ENCODE measurements around the gene MIDN. TPM values are rescaled to one million over a fixed set of nuclear protein-coding genes. Genes with fewer than 3 reads are reported as not detected.

The MIDN gene
- total and polyA plus RNA-seq, 2 donors (not counting 3 experiments of a cell fraction or from before 2014, with no cell fraction given), result 20.0 to 85.9 TPM

DNA sequence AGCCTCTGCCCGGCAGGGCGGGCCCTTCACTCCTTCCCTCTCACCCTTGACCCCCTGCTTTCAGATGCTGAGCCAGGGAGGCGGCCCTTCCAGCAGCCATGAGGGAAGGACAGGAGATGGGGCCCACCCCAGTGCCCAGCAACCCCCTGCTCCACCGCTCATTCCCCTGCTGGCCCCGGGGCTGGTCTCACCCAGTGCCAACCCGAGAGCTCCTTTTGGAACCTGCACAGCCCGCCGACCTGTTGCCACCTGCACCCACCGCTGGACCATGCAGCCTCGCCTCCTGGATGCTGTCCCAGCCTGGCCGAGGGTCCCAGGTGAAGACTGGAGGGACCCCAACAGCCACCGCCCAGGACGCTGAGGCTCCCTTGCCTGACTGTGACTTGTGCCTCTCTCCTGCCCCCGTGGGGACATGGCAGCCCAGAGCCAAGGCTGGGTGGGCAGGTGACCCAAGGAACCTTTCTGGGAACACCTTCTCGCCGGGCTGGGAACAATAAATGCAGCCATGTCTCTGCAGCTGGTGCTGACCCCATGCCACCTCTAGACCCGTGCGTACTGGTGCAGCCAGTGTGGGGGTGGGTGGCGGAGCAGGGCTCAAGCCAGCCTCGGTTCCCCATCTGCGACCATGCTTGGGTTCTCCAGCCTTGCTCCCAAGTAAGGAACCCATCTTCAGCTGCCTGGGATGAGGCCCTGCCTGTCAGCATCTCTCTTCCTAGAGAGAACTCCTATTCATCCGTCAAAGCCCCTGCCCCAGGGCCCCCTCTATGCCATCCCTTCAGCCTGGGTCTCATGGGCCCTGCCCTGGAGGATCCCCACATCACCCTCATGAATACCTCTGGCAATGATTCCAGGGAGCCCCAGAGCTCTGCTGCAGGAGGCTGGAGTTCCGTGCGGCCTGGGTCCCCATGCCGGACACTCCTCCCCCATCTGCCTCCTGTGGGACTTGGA is 30.6 kb downstream of the MIDN start:
- TF ChIP-seq POLR2A (IDR thresholded peaks at IDR 0.05; ENCODE audit: low read depth, low read length) (no peak), EZH2 (IDR thresholded peaks at IDR 0.05; ENCODE audit: borderline replicate concordance, low read depth, low read length, severe bottlenecking) (no peak), JUN (IDR thresholded peaks at IDR 0.05; ENCODE audit: borderline replicate concordance, insufficient read depth, insufficient read length, low read depth) (no peak), GATA2 (IDR thresholded peaks at IDR 0.05; ENCODE audit: insufficient read depth, insufficient read length, low read depth, low read length) (no peak), MYC (IDR thresholded peaks at IDR 0.05; ENCODE audit: low read depth, low read length) (no peak), FOS (IDR thresholded peaks at IDR 0.05; ENCODE audit: borderline replicate concordance, insufficient read depth, low read length) (no peak), POLR2AphosphoS5 (IDR thresholded peaks at IDR 0.05; ENCODE audit: insufficient read depth, low read depth, low read length) (no peak)
- TF ChIP-seq, protein P1, sequence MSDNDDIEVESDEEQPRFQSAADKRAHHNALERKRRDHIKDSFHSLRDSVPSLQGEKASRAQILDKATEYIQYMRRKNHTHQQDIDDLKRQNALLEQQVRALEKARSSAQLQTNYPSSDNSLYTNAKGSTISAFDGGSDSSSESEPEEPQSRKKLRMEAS (IDR thresholded peaks at IDR 0.05; ENCODE audit: insufficient read depth, insufficient read length), result no peak
- TF ChIP-seq, protein P2, sequence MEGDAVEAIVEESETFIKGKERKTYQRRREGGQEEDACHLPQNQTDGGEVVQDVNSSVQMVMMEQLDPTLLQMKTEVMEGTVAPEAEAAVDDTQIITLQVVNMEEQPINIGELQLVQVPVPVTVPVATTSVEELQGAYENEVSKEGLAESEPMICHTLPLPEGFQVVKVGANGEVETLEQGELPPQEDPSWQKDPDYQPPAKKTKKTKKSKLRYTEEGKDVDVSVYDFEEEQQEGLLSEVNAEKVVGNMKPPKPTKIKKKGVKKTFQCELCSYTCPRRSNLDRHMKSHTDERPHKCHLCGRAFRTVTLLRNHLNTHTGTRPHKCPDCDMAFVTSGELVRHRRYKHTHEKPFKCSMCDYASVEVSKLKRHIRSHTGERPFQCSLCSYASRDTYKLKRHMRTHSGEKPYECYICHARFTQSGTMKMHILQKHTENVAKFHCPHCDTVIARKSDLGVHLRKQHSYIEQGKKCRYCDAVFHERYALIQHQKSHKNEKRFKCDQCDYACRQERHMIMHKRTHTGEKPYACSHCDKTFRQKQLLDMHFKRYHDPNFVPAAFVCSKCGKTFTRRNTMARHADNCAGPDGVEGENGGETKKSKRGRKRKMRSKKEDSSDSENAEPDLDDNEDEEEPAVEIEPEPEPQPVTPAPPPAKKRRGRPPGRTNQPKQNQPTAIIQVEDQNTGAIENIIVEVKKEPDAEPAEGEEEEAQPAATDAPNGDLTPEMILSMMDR (IDR thresholded peaks at IDR 0.05; ENCODE audit: extremely low read depth in 1 of 2, insufficient read depth in 1 of 2, low read depth in 1 of 2, low read length in 2 of 2), result no peak
- no TSS peak for BruUV-seq (replicated peaks)
- Histone ChIP-seq H3K79me2 (ENCODE audit: control insufficient read depth, insufficient read depth, low read length) (peaks cover 7% of the 10 kb centered on the region), H3K9ac (replicated peaks; ENCODE audit: extremely low read depth, insufficient read depth, low read length) (no peak overlapping the region), H3K9me3 (replicated peaks; ENCODE audit: control insufficient read depth, insufficient read depth, low read length) (no peaks in the 10 kb centered on the region), H3K27ac (ENCODE audit: insufficient read depth, low read depth, low read length) (no peak overlapping the region), H4K20me1 (replicated peaks; ENCODE audit: control insufficient read depth, extremely low read depth, insufficient read depth, low read length) (no peaks in the 10 kb centered on the region), H3K36me3 (ENCODE audit: control insufficient read depth in 2 of 2, extremely low read depth in 1 of 2, insufficient read depth in 2 of 2, low read length in 2 of 2) (peaks cover 4 to 12% of the 10 kb centered on the region in 2 experiments), H3K4me3 (replicated peaks in 1 of 3; ENCODE audit: insufficient read depth in 1 of 3, low read depth in 1 of 3, low read length in 3 of 3) (no peak overlapping the region), H2AFZ (ENCODE audit: low read depth, low read length) (no peak overlapping the region), H3K4me1 (ENCODE audit: control insufficient read depth, extremely low read depth, insufficient read depth, low read length) (peaks cover 18% of the 10 kb centered on the region), H3K4me2 (ENCODE audit: insufficient read depth, low read length) (no peak overlapping the region), H3K27me3 (ENCODE audit: control insufficient read depth in 2 of 2, insufficient read depth in 2 of 2, low read length in 2 of 2) (peaks cover 0 to under 1% of the 10 kb centered on the region in 2 experiments), H3K9me1 (replicated peaks; ENCODE audit: control insufficient read depth, extremely low read depth, insufficient read depth, low read length) (no peaks in the 10 kb centered on the region)
- ChIA-PET CTCF (interaction anchor here (0.6 to 1.9 kb wide), 21 partner anchors 10 to 267 kb away, joined by 3 to 14 read pairs (median 4); partner anchors contain the start of gene CIRBP), POLR2A (interaction anchor here (1.5 kb wide), 1 partner anchor 10 kb away, joined by 8 read pairs; the partner anchor contains the start of gene CIRBP)
- FAIRE-seq (no peak), DNase-seq (ENCODE audit: low read depth, low spot score) (no peak)
- dilution Hi-C loops (cut with MboI; ENCODE audit: extremely low pct_ligation_motif_present, low sequenced_read_pairs) (no loop called here), intact Hi-C loops (cut with micrococcal nuclease) (loop anchor here (1.0 to 2.0 kb wide), 5 partner anchors 75 to 159 kb away; partner anchors contain the start of genes DAZAP1, NDUFS7 and RPS15)

Data from endothelial cell of umbilical vein (primary cell).